Lower leg skin (tissue), 4 donors: ENCODE measurements around the gene COMP. TPM values are rescaled to one million over a fixed set of nuclear protein-coding genes. Genes with fewer than 3 reads are reported as not detected.

Experiments
- DNase-seq, 2 donors: peaks; one replicate each; pipeline ENCODE4 v3.0.0-alpha.2; 2019; ENCODE audit warnings: low spot score in 2 of 2
- H3K4me3 ChIP-seq: fragments of 200-600 bp; sonication (generic); 2 replicates; pipeline ENCODE4 v1.5.1; 2017; ENCODE audit warnings: mild to moderate bottlenecking, low read depth; ENCODE audit not compliant: poor library complexity, severe bottlenecking
- POLR2A ChIP-seq, 2 donors: fragments of 450-650 bp; IDR thresholded peaks; one replicate each; pipeline ENCODE4 v1.6.1; 2016 to 2017; ENCODE audit warnings: antibody characterized with exemption in 2 of 2, mild to moderate bottlenecking in 1 of 2, moderate library complexity in 1 of 2
- WGBS, 2 donors: methylation state at CpG; one replicate each; pipeline ENCODE4 v1.1.5; 2018; 5-methylcytosine and 5-hydroxymethylcytosine counted together
- intact Hi-C: fragments of 100-400 bp; cut with DNase I; formaldehyde crosslinking; loops from one replicate; pipeline ENCODE4 v1.15.0; 2023; ENCODE audit warnings: low total_unique reads
- total RNA-seq, 4 donors: library from RNA; depleted of rRNA; stranded (reverse); fragments of >200 nt; gene quantifications; one replicate each; pipeline ENCODE4 v1.1.0, GENCODE V29; 2016
- TF ChIP-seq, protein P1 (sequence below), 3 donors: fragments of 450-650 bp; IDR thresholded peaks; one replicate each; pipeline ENCODE4 v1.5.1; 2016; ENCODE audit warnings: antibody characterized with exemption in 3 of 3, mild to moderate bottlenecking in 3 of 3, moderate library complexity in 2 of 3

The COMP gene
- total RNA-seq, 4 donors from 2014 or later = 12.6 to 18.3 (median 14.9) TPM

DNA sequence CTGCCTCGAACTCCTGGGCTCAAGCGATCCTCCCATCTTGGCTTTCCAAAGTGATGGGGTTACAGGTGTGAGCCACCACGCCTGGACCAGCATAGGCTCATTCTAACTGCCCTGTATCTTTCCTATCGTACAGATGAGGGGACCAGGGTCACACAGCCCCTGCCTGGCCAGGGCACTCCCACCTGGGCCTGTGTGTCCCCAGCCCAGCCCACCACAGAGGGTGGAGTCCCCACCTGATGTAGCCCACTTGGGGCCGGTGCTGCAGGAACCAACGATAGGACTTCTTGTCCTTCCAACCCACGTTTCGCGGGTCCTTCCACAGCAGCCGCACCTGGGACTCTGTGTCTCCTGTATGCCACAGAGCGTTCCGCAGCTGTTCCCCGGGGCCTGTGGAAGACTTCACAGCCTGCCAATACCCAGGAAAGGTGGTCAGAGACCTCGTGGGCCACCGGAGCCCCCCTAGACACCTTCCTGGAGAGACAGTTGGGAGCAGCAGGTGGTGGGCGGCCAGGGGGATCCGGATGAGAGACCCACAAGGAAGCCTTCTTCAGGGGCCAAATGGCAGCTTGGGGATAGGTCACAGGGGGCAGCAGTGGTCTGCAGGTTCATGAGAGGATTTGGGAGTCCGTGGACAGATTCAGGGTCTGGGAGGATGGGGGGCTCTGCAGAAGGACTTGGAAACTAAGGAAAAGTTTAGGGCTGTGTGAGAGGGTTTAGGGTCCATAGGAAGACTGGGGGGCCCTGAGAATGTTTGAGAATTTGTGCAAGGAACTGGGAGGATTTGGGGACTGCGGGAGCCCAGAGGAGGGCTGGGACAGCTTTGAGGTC, 6.9 kb downstream of the COMP start:
- WGBS, 2 donors = 89 to 91% methylated on average over 19 of the region's 19 CpGs
- intact Hi-C loops = no loop called here
- TF ChIP-seq, protein P1, sequence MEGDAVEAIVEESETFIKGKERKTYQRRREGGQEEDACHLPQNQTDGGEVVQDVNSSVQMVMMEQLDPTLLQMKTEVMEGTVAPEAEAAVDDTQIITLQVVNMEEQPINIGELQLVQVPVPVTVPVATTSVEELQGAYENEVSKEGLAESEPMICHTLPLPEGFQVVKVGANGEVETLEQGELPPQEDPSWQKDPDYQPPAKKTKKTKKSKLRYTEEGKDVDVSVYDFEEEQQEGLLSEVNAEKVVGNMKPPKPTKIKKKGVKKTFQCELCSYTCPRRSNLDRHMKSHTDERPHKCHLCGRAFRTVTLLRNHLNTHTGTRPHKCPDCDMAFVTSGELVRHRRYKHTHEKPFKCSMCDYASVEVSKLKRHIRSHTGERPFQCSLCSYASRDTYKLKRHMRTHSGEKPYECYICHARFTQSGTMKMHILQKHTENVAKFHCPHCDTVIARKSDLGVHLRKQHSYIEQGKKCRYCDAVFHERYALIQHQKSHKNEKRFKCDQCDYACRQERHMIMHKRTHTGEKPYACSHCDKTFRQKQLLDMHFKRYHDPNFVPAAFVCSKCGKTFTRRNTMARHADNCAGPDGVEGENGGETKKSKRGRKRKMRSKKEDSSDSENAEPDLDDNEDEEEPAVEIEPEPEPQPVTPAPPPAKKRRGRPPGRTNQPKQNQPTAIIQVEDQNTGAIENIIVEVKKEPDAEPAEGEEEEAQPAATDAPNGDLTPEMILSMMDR (IDR thresholded peaks at IDR 0.05) = no peak
- TF ChIP-seq POLR2A (IDR thresholded peaks at IDR 0.05) = no peak
- DNase-seq = no peak
- no peak overlapping the region for H3K4me3 ChIP-seq

GRCh38 chr19:18782559-18783225, 8.4 kb downstream of the COMP start:
- 83 to 86% methylated on average over 12 to 21 of the region's 22 CpGs for WGBS, 2 donors
- no peak overlapping the region for H3K4me3 ChIP-seq
- no peak for DNase-seq
- TF ChIP-seq POLR2A (IDR thresholded peaks at IDR 0.05) = no peak
- TF ChIP-seq, protein P1 (IDR thresholded peaks at IDR 0.05) = no peak
- intact Hi-C loops = no loop called here

DNA sequence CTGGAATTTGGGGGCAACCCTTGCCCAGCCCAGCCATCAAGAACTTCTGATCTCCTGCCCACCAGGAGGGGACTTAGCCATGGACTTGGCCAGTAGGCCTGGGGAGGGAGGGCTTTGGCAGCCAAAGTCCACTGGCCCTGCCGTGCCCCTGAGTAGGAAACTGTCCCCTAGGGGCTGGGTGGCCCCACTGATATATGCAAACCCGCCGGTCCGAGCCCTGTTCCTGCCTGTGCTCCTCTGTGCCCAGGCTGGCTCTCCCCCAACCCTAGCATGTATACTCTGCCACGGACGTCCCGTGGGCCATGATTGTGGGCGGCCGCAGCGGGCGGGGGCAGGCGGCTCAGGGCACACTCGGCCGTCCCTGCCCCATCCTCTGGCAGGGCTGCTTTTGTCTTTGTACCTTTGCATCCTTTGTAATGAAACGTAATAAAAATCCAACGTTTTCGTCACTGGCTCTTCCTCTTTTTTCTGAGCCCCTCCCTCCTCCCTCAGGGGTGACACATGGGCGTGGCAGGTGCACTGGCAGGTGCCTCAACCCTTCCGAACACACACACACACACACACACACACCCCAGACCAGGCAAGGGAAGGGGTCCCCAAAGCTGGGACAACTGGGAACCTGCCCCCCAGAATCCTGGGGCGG, 9.1 kb downstream of the COMP start:
- TF ChIP-seq, protein P1 (IDR thresholded peaks at IDR 0.05) = no peak
- TF ChIP-seq POLR2A (IDR thresholded peaks at IDR 0.05) = no peak
- H3K4me3 ChIP-seq = no peak overlapping the region
- WGBS, 2 donors = 48 to 57% methylated on average over 17 to 19 of the region's 20 CpGs

GRCh38 chr19:18781047-18781600, 10.0 kb downstream of the COMP start:
- intact Hi-C loops = no loop called here
- DNase-seq = no peak
- TF ChIP-seq POLR2A (IDR thresholded peaks at IDR 0.05) = no peak
- TF ChIP-seq, protein P1 (IDR thresholded peaks at IDR 0.05) = no peak
- 88 to 90% methylated on average over 10 to 14 of the region's 14 CpGs for WGBS, 2 donors
- no peak overlapping the region for H3K4me3 ChIP-seq

More for the DNA sequence above, 9.1 kb downstream of the COMP start:
- intact Hi-C loops = no loop called here
- no peak for DNase-seq

GRCh38 chr19:18780631-18781030, 10.5 kb downstream of the COMP start:
- TF ChIP-seq POLR2A (IDR thresholded peaks at IDR 0.05) = no peak
- TF ChIP-seq, protein P1 (IDR thresholded peaks at IDR 0.05) = no peak
- 81 to 88% methylated on average over 10 of the region's 10 CpGs for WGBS, 2 donors
- H3K4me3 ChIP-seq = no peak overlapping the region
- no peak for DNase-seq
- intact Hi-C loops = no loop called here
